GM13976 (cell line): ENCODE results near the gene MRPL4.

ENCODE experiments used
- DNase-seq: peaks from one replicate; pipeline ENCODE4 v3.0.0; 2012; ENCODE audit warnings: low spot score
- CTCF ChIP-seq: IDR thresholded peaks from 2 replicates; pipeline ENCODE4 v1.5.1; 2012; ENCODE audit warnings: borderline replicate concordance, mild to moderate bottlenecking; ENCODE audit not compliant: insufficient read depth; ENCODE audit errors: extremely low read depth, missing control alignments, control extremely low read depth
- in situ Hi-C: fragments of 300-500 bp; cut with MboI; formaldehyde crosslinking; loops from one replicate; pipeline ENCODE4 v1.12.0; 2022; ENCODE audit warnings: low sequenced_read_pairs, mixed read lengths, inconsistent platforms; ENCODE audit not compliant: unreplicated experiment

Gene MRPL4

GRCh38 chr19:10211061-10211460 lies 41.0 kb upstream of the MRPL4 start:
- DNase-seq: no peak
- no peak for TF ChIP-seq CTCF
- in situ Hi-C loops: no loop called here

GRCh38 chr19:10211691-10212090 lies 40.3 kb upstream of the MRPL4 start:
- no peak for DNase-seq
- no peak for TF ChIP-seq CTCF
- in situ Hi-C loops: no loop called here

- DNase-seq: no peak
- TF ChIP-seq CTCF: no peak
- in situ Hi-C loops: no loop called here
These were observed 37.2 kb upstream of the MRPL4 start for GRCh38 chr19:10214784-10215183.

- in situ Hi-C loops: no loop called here
- TF ChIP-seq CTCF: no peak
- DNase-seq: no peak
These were observed 34.9 kb upstream of the MRPL4 start for GRCh38 chr19:10217085-10217484.

GRCh38 chr19:10219678-10220077 lies 32.3 kb upstream of the MRPL4 start:
- peak; percentile 82 for DNase-seq
- in situ Hi-C loops: no loop called here
- TF ChIP-seq CTCF: peak; percentile 54

GRCh38 chr19:10220695-10221094 lies 31.3 kb upstream of the MRPL4 start:
- TF ChIP-seq CTCF: no peak
- in situ Hi-C loops: no loop called here
- no peak for DNase-seq
